GM21576 (cell line): ENCODE results near the gene WSB2.

Source experiments
- ATAC-seq: cut with Tn5 transposase; IDR thresholded peaks from one replicate; pipeline ENCODE4 v1.9.1; 2021; ENCODE audit warnings: mild to moderate bottlenecking, moderate library complexity; ENCODE audit not compliant: unreplicated experiment

WSB2 gene

DNA sequence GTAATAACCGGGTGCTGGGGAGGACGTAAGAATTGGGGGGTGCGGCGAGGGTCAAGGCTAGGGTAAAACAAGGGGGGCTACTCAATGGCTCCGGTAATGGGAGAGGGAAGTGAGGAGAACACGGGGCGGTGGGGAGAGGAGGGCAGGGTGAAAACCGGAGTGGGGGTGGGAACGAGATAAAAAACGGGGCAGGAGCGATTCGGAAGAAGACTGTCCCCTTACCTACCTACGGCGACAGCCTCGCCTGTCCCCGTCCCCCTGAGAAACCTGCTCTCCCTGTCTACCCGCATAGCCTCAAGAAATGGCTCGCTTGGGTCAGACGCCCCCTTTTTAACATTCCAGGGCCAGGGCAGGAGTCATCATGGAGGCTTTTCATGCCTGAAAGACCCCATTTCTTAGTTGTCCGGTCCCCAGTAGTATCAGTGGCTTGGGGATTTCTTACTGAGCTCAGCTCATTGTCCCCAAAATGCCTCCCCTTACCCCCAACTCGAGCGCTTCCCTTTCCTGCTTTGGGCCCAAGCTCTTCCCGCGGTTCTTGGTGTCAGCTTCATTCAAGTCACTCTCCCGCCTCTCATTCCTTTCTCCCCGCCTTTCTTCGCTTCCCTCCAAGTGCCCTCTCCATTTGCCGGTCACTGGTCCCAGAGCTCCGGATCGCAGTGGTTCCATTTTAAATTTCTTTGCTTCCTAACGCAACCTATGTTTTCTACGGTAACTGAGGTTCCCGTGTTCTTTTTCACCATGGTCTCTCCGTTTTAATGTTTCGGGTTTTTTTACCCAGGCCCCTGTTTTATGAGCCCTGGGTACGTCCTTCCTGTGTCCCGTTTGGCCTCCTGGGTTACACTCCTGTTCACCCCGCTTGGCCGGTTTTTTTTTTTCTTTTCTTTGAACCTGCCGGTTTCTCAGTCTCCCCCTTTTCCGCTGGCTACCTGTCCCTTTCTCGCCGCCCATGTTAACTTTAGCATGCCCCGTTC is 1.2 kb upstream of the WSB2 start:
- ATAC-seq: no peak

DNA sequence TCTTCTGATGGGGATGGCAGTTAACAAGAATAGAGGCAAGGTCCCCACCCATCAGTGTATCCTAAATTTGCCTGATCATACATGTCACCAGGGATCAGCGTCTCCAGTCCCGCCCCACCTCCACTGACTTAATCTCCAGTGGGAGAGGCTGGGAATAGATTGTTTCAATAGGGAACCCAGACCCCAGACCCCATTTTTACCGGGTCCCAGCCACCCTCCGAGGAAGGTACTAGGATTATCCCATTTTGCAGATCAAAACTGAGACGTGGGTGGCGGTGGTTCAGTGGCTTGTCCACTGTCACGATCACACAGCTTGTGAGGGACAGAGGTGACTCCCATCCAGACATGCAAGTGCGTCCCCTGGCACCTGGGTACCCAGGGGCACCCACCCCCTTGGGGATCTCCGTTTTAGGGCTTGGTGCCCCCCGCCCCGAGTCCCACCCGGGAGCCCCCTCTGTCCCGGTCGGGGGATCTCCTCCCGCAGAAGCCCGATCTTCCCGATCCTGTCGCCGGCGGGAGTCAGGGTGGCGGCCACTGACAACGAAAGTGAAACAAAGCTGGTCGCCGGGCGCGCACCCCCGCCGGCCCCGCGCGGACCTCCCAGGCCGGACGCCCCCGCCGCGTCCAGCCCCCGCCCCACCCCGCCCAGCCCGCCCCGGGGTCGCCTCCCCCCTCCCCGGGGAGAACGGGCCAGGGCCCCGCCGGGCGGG is 523 bp downstream of the WSB2 start:
- ATAC-seq: peak; percentile 33

DNA sequence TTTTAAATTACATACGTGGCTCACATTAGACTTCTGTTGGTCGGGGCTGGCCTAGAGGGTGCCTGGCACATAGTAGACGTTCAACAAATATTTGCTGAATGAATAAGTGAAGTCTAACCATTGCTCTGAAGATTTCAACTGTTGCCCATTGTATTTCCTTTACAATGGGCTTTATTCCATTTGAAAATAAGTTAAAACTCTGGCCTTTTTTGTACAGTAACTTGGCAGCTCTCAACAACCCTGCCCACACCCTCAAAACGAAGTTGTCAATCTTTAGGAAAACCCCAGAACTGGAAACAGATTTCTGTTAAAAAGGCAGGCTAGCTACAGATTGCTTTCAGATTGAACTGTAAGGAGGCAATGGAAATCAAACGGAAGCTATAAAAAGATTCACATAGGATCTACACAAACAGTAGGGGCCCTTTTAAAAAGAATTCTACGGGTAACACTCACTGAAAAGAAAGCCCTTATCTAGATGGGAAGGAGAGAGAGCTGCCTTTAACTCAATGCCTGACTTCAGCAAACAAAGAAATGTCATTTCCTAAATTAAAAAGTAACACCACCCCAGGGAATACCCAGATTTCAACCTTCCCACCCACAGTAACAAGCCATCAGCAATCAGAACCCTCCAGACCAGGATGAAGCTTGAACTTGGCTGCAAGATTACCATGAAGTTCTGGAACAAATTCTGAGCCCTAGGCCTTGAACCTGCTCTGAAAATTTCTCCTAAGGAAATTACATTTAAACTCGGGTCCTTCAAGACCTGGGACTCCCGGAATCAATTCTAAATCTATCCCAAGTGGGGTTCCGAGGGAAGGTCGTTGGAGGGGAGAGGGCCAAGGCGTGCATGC is 1.4 kb downstream of the WSB2 start:
- ATAC-seq: no peak

DNA sequence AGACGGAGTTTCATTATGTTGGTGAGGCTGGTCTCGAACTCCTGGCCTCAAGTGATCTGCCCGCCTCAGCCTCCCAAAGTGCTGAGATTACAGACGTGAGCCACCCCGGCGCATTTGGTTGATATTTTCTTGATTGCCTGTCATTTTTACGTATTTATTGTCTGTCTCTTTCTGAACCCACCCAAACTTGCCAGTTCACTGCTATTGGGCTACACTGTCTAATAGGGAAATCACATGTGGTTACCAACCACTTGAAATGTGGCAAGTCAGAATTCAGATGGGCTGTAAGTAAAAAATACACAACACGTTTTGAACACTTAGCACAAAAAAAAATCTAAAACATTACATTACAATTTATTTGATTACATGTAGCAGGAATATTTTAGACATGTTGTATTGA is 2.1 kb downstream of the WSB2 start:
- no peak for ATAC-seq

DNA sequence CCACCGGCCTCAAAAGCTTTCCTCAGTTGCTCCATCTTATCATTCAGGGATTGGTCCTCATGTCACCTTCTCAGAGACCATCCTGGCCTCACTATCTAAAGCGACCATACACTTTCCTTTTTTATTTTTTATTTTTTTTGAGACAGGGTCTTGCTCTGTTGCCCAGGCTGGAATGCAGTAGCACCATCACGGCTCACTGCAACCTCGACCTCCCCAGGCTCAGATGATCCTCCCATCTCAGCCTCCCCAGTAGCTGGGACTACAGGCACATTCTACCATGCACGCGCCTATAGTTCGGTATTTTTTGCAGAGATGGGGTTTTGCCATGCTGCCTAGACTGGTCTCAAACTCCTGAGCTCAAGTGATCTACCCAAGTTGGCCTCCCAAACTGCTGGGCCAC is 2.8 kb downstream of the WSB2 start:
- no peak for ATAC-seq

DNA sequence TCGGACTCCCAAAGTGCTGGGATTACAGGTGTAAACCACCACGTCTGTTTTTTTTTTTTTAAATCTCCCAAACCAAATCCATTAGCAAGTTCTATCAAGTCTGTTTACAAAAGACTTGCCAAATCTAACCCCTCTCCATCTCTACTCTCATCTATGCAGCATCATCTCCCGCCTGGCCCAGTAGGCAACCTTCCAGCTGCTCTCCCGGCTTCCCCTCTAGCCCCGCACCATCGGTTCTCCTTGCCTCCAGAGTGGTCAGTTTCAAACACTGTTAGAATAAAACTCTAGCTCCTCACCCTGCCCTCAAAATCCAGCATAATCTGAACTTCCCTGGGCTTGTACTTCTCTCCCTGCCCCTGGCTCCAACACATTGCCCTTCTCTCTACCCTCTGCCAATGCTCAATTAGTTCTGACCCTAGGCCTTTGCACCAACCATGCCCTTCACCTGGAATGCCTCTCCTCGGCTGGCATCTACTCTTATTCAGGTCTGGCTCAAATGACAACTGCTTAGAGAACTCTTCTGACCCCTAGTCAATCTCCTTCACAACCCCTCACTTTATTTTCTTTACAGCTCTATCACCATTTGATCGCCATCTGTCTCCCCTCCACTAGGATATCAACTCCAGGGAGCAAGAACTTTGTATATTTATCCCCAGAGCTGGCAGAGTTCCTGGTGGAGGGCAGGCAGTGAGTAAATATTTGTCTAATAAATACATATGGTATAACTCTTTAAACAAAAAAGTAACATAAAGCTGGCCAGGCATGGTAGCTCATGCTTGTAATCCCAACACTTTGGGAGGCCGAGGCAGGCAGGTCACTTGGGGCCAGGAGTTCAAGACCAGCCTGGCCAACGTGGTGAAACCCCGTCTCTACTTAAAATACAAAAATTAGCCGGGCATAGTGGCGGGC is 4.9 kb downstream of the WSB2 start:
- no peak for ATAC-seq

DNA sequence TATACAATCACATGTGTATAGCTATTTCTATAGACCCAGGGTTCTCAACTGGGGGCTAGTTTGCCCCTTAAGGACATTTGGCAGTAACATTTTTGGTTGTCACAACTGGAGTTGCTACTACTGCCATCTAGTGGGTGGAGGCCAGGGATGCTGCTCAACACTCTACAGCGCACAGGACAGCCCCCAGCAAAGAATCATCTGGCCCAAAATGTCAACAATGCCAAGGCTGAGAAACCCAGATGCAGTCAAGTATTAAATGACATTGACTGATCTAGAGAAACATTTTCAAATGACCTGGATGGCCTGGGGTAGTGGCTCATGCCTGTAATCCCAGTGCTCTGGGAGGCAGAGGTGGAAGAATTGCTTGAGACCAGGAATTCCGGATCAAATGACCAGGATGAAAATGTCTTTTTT is 5.8 kb downstream of the WSB2 start:
- ATAC-seq: peak; percentile 67

DNA sequence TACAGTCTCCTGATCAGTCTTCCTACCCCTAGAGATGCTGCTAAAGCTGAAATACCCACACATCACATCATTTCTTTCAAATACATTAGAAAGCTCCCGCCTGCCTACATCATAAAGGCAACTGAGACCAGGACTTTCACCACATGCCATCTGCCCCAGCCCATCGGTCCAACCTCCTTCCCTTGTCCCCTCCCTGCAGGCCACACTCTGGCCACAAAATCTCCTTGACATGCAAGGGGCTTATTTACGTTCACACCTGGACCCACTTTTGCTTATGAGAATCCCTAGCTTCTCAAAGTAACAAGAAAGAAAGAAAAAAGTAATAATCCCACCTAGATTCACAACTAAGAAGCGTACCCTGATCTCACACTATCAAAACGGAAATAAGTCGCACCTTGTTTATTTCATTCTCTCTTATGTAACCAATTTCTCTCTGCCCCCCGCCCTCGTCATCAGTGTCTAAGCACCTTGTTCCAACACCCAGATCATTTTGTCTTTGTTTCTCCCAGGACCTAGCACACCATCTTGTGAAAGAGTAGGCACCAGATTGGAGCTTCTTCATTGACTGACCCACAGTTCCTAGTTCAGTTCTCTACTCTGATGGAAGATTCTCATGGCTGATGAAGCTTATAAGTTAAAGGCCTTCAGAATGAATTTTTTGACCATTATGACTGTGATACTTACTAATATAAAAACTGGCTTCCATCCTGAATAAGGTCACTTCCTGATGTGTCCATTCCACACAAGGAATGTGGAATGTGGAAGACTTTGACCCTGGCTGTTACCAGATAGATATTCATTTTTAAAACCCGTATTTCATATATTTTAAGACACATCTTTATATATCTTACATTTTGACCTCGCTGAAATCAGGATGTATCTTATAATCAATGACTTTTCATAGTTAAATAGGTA is 7.7 kb downstream of the WSB2 start:
- no peak for ATAC-seq

DNA sequence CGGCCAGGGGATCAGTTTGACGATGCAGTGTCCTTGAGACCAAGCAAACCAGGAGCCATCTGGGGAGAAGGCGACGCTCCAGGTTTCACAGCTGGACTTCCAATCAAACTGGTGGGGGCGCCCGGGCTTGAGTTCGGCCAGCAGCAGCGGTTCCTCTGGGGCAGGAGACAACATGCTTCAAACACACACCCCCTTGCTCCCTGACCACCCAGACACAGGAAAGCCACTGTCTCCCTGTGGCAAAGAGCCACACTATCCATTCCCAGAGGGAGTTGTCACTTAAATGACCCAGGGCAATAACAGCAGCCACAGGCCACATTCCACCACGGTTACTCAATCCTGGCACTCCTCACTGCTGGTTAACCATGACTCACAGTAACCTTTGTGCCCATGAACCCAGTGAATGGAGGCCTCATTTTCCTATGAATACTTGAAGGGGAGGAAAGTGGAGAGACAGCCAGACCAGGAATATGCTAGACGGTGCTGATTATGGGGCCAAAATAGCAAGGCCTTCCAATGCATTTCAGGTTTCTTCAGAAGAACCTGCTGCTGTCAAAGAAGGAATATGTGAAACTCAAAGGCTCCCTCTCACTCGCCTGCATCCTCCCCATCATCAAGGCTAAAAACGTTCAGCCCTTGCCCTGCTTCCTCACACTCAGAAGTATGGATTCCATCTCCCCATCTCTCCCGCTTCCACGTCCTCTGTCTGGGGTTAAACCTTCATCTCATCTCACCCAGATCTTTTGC is 8.5 kb downstream of the WSB2 start:
- no peak for ATAC-seq

DNA sequence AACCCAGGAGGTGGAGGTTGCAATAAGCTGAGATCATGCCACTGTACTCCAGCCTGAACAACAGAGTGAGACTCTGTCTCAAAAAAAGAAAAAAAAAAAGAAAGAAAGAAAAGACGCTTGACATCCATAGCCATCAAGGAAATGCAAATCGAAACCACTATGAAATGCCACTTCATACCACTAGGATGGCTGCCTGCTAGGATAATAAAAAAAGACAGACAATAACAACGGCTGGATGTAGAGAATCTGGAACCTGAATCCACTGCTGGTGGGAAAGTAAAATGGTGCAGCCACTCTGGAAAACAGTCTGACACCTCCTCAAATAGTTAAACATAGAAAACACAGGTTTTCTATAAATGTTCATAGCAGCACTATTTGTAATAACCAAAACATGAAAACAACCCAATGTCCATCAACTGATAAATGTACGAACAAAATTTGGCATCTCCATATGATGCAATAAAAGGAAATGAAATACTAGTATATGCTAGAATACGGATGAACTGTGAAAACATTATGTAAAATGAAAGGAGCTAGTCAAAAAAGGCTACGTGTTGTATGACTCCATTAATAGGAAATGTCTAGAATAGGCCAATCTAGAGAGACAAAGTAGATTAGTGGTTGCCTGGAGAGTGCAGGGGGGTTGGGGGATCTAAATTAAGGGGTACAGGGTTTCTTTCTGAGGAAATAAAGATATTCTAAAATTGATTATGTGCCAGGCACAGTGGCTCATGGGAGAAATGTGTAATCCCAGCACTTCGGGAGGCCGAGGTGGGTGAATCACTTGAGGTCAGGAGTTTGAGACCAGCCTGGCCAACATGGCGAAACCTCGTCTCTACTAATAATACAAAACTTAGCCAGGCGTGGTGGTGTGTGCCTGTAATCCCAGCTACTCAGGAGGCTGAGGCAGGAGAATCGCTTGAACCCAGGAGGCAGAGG is 9.7 kb downstream of the WSB2 start:
- ATAC-seq: no peak

DNA sequence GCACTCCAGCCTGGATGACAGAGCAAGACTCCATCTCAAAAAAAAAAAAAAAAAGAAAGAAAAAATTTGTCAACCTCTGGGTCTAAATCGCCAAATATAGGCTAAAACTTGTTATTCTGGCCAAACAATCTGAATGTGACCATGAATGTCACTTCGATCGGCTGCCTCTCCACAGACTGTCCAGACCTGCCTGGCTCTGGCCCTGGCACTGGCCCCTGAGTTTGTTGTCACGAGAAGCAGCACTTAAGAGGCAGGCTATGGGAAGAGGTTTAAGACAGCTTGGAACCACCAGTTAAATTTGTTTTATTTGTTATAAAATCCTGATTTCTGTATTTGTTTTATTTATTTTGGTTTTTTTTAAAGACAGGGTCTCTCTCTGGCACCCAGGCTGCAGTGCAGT is 14.5 kb downstream of the WSB2 start:
- no peak for ATAC-seq

DNA sequence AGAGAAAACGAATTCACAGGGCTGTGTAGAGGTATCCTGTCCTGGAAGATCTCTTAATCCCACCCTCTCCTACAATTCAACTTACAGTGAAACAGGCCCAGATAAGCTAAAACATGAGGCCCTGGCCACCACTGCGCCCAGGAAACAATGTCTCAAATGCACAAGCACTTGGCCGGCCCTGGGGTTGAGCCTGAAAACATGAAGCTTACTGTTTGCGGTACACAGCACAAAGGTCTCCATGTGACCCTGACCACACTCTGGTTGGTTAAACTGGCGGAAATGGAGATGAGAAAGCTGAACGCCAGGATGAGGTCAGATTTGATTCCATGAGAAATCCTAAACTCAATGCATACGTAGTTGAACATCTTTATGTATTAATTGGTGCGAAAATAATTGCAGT is 16.4 kb downstream of the WSB2 start:
- no peak for ATAC-seq

DNA sequence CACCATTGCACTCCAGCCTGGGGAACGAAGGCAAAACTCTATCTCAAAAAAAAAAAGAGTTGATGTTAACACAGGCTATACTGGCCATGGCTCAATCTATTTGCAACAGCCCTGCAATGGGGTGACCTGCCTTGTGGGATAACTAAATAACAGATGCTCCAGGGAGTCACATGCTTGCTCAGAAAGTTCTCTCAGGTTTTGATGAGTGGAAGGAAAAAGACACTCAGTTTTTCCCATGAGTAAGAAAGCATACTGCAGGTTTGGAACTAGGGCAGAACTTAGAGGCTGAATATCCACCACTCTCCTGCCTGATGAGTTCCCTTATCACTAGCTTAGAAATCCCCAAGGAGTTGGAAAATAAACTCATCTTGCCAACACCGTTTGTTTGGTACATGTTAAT is 16.9 kb downstream of the WSB2 start:
- no peak for ATAC-seq

DNA sequence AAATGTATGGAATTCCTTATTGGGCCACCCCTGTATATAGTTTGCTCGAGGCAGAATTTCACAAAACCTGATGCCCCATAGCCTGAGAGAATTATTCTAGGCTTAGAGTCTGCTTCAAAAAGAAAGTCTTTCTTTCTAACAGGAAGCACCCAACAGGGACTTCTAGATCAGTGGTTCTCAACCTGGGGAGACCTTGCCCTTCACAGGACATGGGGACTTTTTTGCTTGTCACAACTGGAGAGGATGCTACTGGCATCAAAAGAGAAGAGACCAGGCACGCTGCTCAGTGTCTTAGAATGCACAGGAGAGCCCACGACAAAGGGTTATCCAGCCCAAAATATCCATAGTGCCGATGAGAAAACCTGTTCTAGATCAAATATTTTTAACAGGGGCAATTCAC is 18.9 kb downstream of the WSB2 start:
- no peak for ATAC-seq

DNA sequence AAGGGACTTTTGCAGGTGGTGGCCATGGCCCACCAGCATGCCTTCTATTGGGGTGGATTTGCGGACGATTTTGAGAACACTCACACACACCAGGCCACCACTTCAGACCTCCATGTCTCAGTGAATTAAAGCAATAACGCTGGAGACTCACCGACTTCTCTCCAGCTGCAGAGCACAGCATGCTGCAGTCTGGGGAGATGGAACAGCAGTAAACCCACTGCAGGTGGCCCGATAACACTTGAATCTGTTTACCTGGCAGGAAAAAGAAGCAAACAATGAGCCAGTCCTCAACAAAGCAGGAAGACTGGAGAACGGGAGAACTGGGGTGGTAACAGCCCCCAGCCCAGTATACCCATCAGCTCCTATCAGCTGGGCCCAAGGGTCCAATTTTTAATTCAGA is 22.8 kb downstream of the WSB2 start:
- no peak for ATAC-seq

DNA sequence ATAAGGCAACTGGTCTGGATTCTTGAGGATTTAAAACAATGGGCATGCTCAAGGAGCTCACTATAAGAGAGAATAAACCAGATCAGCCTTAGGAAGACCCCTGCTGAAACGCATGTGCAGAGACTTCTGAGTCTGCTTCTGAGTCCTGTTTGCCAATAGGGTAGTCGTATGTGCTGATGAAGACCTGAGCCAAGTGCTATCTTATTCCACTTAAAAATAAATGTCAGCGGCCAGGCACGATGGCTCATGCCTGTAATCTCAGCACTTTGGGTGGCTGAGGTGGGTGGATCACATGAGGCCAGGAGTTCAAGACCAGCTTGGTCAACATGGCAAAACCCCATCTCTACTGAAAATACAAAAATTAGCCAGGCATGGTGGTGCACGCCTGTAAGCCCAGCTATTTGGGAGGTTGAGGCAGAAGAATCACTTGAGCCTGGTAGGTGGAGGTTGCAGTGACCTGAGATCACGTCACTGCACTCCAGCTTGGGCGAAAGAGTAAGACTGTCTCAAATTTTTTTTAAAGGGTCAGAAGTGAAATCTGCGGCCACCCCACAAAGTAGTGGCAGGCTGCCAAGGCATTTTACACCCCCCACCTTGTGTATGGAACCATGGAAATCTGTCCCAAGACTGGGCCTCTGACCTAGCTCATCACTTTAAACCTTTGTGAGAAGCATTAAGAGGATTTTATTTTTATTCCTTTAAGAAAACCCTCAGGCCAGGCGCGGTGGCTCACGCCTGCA is 24.1 kb downstream of the WSB2 start:
- ATAC-seq: no peak
